ENCODE data around the gene OSCP1.

Gene OSCP1

DNA sequence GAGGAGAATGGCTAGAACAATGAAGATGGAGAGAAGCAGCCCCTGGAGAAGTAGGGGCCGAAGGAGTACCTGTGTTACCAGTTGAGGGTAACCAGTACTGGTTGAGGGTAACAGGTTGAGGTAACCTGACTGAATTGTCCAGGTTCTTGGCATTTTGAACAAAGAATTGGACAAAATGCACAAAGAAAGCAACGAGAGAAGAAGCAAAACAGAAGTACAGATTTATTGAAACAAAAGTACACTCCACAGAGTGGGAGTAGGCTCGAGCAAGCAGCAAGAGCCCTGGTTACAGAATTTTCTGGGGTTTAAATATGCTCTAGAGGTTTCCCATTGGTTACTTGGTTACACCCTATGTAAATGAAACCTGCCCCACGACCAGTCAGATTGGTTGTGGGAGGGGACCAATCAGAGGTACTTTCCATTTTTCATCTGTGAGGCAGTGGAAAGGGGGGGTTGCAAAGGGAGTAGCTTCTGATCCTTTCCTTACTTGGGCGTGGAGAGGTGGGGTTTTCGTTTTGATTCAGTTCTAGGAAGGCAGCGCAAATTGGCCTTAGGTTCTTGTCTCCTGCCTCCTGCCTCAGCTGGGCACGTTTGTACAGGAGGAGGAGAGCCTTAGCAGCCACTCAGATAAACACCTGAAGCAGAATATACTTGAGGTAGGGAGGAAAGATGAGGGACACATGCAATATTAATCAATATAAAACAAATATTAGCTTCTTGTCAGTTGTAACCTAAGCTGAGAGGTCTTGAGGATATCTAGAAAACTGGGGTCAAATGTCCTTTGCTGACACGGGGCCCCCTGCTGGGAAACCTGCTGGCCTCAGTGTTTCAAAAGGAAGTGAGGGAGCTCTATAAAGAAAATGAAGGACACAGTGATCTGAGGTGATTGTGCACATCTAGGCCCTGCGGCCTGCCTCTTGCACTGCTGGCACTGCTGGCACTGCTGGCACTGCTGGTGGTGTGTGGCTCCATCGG, 38.3 kb downstream of the OSCP1 start:
- DNase-seq (ENCODE audit: low read depth in 2 of 3, low spot score in 1 of 3): peak; percentile 38 to 52 (median 39)

DNA sequence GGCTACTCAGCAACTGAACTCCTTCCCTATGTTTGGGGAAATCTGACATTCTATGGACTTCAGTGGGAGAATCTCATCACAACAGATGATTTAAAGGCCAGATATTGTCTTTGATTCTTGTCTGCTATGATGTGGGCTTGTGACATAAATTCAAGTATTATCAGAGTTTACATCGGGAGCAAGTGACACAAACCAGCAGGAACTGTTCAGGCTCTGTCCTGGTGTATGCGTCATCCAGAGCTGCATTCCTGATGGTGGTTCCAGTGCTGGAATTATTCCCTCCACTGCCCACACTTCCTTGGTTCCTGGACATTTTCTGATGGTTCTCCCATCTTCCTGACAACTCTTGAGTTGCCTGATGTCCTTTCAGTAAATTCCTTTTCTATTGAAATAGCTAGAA, 41.8 kb downstream of the OSCP1 start:
- DNase-seq (ENCODE audit: low read depth in 2 of 3, low spot score in 1 of 3): no peak

DNA sequence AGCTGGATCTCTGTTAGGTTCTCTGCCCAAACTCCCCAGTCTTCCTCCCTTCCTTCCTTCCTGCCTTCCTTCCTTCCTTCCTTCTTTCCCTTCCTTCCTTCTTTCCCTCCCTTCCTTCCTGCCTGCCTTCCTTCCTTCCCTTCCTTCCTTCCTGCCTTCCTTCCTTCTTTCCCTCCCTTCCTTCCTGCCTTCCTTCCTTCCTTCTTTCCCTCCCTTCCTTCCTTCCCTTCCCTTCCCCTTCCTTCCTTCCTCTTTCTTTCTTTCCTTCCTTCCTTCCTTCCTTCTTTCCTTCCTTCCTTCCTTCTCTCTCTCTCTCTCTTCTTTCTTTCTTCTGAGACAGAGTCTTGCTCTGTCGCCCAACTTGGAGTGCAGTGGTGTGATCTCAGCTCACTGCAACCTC, 43.8 kb downstream of the OSCP1 start:
- DNase-seq (ENCODE audit: low read depth in 2 of 3, low spot score in 1 of 3): no peak

DNA sequence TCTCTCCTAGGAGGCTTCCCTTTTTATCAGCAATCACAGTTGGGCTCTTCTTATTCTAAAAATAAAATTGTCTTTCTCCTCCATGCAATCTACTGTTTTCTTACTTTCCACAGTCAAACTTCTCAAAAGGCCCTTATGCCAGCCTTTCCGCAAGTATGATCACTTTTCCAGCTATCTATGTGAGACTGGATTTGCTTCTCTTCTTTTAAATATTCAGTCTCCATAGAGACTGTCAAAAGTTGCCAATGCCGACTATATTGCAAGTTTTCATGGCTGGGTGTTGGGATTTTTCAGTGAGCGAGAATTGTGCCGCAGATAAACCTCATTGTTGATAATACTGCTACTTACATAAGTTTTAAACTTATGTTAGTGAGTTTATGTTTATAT, 47.8 kb downstream of the OSCP1 start:
- DNase-seq (ENCODE audit: low read depth in 2 of 3, low spot score in 1 of 3): no peak

DNA sequence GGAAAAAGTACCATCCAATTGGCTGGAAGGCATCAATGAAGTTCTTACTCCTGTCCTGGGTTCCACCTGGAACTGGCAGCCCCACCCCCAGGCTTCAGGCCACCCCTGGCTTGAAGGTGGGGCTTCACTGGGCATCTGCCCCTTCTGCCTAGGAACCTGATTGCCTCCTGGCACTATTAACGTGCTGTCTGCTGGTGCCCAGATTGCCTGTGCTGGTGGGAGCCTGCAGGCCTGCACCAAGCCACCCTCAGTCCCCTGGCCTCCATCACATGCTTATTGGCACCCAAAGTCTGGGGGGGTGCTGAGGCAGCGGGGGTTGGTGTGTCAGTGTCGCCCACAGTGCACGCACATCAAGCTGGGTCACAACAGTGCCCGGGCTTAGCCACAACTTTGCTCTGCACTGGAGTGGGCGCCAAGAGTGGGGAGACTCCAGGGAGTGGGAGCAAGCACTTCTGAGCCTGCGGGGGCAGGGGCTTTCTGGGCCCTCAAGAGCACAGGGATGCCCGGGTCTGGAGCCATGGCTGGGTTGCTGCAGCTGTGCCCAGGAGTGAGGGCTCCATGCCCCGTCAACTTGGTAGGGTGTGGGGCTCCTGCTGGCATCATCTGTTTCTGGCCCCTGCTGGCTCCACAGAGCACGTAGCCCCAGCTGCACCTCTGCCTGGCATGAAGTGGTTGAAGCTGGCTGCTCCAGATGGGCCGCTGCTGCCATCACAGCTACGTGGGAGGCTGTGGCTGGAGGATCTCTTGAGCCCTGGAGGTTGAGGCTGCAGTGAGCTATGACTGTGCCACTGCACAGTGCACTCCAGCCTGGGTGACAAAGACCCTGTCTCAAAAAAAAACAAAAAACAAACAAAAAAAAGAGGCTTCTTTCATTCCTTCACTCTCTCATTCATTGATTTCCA, 48.4 kb downstream of the OSCP1 start:
- no peak for DNase-seq (ENCODE audit: low read depth in 2 of 3, low spot score in 1 of 3)

DNA sequence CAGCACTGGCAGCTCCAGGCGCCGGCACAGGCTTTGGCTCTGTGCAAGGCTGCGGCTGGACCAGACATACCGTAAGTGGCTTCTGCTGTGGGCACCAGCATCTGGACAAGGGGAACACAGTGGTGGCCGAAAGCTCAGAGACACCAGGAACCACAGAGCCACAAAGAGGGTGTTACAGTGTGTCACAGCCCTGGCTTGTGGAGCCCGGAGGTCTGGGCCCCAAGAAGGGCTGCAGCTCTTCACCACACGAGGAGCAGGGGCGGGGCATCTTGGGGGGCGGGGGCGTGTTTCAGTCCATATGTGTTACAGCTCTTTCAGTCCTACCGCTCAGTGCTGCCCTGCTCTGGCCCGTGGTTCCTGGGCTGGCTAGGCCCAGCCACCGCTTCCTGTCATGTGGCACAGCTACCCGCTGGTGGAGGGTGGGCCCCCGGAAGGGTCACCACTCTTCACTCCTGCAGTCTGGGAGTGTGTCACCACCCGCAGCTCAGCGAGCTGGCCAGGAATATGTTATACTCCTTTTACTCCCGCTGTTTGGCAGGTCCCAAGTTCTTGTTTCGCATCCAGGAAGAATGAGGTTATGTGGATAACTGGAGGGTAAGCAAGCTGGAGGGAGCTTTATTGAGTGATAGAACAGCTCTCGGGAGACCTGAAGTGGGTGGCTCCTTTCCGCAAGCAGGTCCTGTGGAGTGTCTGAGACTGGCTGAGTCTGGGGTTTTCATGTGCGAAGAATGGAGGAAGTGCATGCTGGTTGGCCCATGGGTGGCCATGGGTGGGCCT, 49.2 kb downstream of the OSCP1 start:
- DNase-seq (ENCODE audit: low read depth in 2 of 3, low spot score in 1 of 3): peak in 1 of 3 donors; percentile 51

DNA sequence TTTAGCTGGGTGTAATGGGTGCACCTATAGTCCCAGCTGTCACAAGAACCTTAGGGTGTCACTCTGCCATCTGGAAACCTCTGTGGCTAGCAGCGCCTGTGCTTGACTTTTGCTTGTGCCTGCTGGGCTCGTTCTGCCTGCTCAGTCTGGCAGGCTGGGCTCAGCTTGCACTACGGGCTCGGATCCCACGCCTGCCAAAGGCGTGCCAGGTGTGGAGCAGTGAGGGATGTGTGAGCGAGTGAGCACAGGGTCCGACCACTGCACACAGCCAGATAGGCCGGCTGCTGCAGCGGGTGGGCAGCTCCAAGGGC, 49.8 kb downstream of the OSCP1 start:
- DNase-seq (ENCODE audit: low read depth in 2 of 3, low spot score in 1 of 3): no peak

DNA sequence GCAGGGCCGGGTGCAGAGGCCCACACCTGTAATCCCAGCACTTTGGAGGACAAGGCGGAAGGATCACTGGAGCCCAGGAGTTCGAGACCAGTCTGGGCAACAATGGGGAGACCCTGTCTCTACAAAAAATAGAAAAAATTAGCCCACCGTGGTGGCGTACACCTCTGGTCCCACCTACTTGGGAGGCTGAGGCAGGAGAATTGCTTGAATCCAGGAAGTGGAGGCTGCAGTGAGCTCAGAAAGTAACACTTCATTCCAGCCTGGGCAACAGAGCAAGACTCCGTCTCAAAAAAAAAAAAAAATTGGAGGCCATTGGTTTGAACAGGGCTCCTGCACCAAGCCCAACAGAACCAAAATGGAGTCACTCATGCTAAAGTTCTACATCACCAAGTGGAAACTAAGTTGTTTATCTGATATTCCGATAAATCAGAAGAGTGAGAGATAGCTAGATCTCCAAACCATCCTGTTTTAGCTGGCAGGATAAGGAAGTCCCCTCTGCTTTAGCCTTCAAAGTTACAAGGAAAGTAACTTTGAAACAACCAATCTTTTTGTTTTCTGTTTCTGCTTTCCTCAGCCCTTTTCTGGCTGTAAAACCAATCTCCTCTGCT, 51.8 kb downstream of the OSCP1 start:
- DNase-seq (ENCODE audit: low read depth in 2 of 3, low spot score in 1 of 3): no peak

DNA sequence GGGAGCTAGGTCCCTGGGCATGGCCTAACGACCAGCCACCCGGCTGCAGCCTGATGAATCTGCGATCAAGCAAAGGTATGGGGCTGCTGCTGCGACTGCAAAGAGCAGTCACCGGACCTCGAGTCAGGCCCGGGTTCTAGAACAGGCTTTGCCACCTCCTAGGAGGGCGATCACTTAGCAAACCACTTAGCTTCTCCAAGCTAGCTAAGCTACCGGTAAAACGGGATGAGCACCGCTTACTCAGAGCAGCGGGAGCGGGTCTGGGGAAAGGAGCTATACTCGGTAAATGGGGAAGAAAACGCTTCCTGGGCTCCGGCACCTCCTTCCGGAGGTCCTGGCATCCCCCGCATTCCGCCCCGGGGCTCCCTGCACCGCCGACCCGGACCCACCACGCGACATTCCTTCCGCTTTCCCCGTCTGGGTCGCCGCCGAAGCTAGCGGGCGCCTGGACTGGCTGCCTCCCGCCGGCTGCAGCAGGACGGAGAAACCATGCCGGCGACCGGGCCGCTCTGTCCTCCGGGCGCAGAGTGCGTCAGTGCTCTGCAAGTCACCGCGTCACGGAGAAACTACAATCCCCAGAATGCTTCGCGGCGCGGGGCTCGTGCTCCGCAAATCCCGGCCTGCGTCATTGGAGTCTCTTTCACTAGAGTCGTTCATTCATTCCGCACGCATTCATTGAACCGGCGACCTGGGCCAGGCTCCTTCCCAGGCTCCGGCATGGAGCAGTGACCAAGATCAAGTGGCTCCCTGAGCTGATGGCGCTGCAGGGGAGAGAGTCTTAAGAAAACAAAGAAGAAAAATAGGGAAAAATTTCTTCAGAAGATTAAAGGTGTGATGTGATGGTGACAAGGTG, 52.6 kb downstream of the OSCP1 start, which contains the start of gene LSM10:
TSS of gene LSM10 (minus strand) at position 531 of the 853 bp plus-strand sequence. CDS start 3,779 bp downstream, outside the sequence.
- DNase-seq (ENCODE audit: low read depth in 2 of 3, low spot score in 1 of 3): peak; percentile 82 to 89 (median 89)

DNA sequence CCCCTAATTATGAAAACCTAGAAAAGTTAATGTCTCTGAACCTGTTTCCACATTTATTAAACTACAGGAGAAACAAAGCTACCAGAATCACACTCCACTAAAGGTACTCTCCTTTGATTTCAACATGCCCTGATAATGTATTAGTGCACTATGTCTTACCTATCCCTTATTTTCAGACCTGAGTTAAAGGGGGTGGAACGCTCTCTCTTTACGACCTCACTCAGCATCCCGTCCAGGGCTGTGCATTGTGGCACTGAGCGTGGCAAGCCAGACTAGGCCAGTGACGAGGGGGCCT, 53.2 kb downstream of the OSCP1 start:
- DNase-seq (ENCODE audit: low read depth in 2 of 3, low spot score in 1 of 3): no peak

DNA sequence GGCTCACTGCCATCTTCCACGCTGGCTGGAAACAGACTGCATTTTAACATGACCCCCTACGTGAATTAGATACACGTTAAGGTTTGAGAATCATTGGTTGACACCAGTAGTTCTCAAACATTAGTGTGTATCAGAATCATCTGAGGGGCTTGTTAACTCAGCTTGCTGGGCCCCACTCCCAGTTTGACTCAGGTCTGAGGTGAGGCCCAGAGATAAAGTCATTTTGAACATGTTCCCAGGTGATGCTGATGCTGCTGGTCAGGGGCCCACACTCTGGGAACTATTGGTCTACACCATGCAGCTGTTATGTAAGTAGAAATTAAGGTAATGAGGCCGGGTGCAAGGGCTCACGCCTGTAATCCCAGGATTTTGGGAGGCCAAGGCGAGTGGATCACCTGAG, 53.9 kb downstream of the OSCP1 start:
- DNase-seq (ENCODE audit: low read depth in 2 of 3, low spot score in 1 of 3): no peak

DNA sequence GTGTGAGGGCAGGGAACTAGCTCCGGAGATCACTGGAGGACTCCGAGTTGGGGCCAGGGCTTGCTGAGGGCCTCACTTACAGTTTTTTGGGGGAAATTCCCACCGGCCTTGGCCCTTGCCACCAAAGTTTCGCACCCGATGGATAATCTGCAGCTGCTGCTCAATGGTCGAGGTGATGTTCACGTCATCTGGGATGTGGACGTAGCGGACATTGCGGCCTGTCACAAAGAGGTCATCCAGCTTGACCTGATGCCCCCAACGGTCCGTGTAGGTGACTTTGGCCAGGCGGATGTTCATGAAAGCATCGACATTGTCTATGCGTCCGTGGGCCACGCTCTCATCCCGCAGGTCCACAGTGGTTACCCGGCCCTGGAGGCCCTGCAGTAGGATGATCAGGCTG, 56.6 kb downstream of the OSCP1 start:
- no peak for DNase-seq (ENCODE audit: low read depth in 2 of 3, low spot score in 1 of 3)

DNA sequence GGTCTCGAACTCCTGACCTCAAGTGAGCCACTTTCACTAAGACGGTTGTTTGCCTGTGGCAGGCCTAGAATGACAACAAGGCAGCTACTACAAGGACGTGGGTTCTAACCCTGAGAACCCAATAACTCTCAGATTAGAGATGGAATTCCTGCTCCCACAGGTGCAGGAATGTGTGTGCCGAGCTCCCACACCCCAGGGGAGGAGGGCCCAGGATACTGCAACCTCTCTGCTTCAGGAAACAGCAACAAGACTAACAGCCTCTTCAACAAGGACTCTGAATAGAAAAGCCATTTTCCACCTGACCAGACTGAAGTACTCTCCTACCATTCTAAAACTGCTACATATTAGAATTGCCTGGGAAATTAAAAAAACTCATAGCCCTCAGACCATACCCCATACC, 57.4 kb downstream of the OSCP1 start:
- DNase-seq (ENCODE audit: low read depth in 2 of 3, low spot score in 1 of 3): no peak

DNA sequence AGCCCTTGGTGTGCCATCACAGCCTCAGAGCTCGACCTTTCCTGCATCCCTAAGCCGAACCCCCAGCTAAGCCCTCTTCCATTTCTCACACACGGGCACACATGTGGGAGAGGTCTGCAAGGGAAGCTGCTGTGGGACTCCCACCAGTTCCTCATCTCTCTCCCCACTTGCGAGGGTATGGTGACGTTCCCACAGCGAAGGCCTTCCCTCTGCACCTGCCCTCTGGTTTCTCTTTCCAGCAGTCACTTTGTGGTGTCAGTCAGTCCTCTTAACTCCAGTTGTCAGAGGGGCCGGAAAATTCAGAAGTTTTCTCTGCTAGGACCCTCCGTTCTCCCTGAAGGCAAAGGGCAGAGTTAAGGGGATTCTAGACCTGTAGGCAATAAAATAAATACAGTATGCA, 59.0 kb downstream of the OSCP1 start:
- no peak for DNase-seq (ENCODE audit: low read depth in 2 of 3, low spot score in 1 of 3)

DNA sequence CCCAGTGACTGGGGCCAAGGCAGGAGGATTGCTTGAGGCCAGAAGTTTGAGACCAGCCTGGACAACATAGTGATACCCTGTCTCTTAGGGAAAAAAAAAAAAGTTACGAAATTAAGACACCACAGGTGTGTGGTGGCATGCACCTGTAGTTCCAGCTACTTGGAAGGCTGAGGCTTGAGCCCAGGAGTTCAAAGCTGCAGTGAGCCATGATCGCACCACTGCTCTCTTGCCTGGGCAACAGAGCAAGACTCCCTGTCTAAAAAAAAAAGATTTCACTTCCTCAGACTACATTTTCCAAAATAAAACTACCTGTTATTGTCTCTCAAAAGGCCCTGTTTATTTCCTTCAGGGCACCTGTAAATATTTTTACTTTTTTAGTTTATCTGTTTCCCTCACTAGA, 59.8 kb downstream of the OSCP1 start:
- no peak for DNase-seq (ENCODE audit: low read depth in 2 of 3, low spot score in 1 of 3)

DNA sequence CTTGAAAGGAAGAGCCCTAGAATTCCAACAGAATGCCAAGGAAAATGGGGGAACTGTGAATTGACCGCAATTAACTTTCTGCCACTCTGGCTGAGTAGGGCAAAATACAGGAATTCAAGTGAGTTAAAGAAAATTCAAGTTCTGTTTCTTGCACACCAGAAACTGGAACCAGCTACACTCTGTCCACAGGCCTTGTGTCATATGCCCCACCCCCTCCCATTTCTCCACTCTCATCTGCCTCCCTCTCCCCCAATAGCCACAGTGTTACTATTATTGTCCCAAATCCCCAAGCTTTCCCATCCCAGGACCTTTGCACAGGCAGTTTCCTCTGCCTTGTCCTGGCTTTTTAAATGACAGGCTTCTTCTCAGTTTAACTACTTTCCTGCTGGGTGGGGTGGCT, 60.3 kb downstream of the OSCP1 start:
- DNase-seq (ENCODE audit: low read depth in 2 of 3, low spot score in 1 of 3): no peak

DNA sequence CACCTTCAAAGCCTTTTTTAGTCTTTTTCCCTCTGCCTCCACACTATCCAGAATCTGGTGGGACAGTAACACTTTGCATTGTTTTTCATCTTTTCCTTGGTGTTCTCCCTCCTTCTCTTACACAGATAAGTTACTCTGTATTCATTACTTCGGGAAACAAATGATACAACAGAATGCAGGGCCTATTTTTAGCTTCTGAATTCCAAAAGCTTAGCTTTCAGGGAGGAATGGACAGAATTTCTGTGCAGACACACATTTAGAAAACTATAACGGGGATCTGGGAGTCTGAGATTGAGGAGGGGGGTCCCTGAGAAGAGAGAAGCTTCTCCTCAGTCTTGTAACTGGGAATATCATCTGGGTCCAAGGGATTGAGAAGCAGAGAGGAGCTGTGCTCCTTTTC, 61.0 kb downstream of the OSCP1 start:
- DNase-seq (ENCODE audit: low read depth in 2 of 3, low spot score in 1 of 3): no peak

DNA sequence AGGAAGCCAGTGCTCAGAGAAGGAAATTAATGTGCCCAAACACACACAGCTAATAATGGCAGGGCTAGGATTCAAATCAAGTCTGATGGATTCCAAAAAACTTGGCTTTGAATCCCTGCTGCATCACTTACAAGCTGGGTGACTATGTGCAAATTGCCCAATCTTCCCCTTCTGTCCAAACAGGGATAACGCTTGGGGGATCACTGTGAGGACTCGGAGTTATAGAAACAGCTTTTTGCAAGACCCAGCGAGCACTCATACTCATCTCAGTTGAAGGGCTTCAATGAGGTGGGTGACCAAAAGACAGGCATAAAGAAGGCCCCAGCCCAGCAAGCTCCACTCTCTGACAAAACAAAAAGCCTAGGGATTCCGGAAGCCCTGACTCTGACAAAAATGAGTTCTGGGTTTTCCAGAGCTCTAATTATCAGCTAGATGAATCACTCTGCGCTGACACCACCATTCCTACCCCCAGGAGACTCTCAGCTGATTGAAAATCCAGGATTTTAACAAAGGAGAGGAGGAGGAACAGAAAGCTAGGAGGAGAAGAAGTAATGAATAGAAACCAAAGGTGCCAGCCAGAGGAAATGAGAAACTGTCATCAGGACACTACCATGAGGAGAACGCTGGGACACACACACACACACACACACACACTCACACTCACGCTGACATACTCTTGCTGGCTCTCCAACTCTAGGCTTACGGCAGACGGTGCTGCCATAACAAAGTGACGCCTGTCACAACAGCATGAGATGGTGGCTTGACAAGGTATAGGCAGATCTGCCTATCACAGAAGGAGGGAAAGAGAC, 62.9 kb downstream of the OSCP1 start:
- DNase-seq (ENCODE audit: low read depth in 2 of 3, low spot score in 1 of 3): no peak
